Caco-2 (cell line): Measurements from ENCODE around the gene KDM4F. TPM values are rescaled to one million over a fixed set of nuclear protein-coding genes. Genes with fewer than 3 reads are reported as not detected.

ENCODE experiments used
- BruUV-seq: library from RNA; stranded (reverse); fragments of 400-500 nt; replicated peaks from 2 replicates; lab custom pipeline; 2021; lab: Mats Ljungman, UMichigan
- CTCF ChIA-PET: fragments of 300-600 bp; sonication (Branson Sonifier 250); formaldehyde crosslinking; loops from one replicate; lab custom pipeline; 2022; ENCODE audit warnings: antibody characterized with exemption; lab: Charles Lee
- POLR2A ChIA-PET: fragments of 300-600 bp; sonication (Branson Sonifier 250); formaldehyde crosslinking; loops from one replicate; lab custom pipeline; 2022; ENCODE audit warnings: antibody characterized with exemption; lab: Charles Lee
- DNase-seq, 2 experiments: peaks; one replicate each; pipeline versions ENCODE4 v3.0.0 to v3.0.0-alpha.2; 2020 to 2022
- H3K27me3 ChIP-seq: replicated peaks from 2 replicates; pipeline ENCODE4 v1.6.0; 2011; ENCODE audit warnings: low read length; ENCODE audit not compliant: control insufficient read depth, insufficient read depth
- H3K36me3 ChIP-seq: 2 replicates; pipeline ENCODE4 v1.5.1; 2011; ENCODE audit warnings: low read length; ENCODE audit not compliant: control insufficient read depth, insufficient read depth
- H3K4me1 ChIP-seq: fragments of 250-450 bp; sonication (Bioruptor Pico); 2 replicates; pipeline ENCODE4 v1.5.1; 2020; ENCODE audit warnings: mild to moderate bottlenecking
- H3K4me3 ChIP-seq: 2 replicates; pipeline ENCODE4 v1.5.1; 2011; ENCODE audit warnings: low read depth, mild to moderate bottlenecking, control low read depth, low read length
- H3K9me3 ChIP-seq: fragments of 250-450 bp; sonication (Bioruptor Pico); 2 replicates; pipeline ENCODE4 v1.5.1; 2020; ENCODE audit warnings: mild to moderate bottlenecking, moderate library complexity
- H3K27ac Mint-ChIP-seq: one replicate; pipeline ENCODE4 v1.8.0; 2022; ENCODE audit warnings: mixed read lengths; ENCODE audit not compliant: unreplicated experiment
- H3K27me3 Mint-ChIP-seq: one replicate; pipeline ENCODE4 v1.8.0; 2022; ENCODE audit warnings: mixed read lengths; ENCODE audit not compliant: insufficient read depth, unreplicated experiment
- H3K36me3 Mint-ChIP-seq: one replicate; pipeline ENCODE4 v1.8.0; 2022; ENCODE audit warnings: mild to moderate bottlenecking, mixed read lengths; ENCODE audit not compliant: insufficient read depth, unreplicated experiment
- H3K4me1 Mint-ChIP-seq: one replicate; pipeline ENCODE4 v1.8.0; 2022; ENCODE audit warnings: low read depth, mixed read lengths; ENCODE audit not compliant: unreplicated experiment
- H3K4me3 Mint-ChIP-seq: one replicate; pipeline ENCODE4 v1.8.0; 2022; ENCODE audit warnings: mild to moderate bottlenecking, moderate library complexity, mixed read lengths; ENCODE audit not compliant: unreplicated experiment
- H3K9me3 Mint-ChIP-seq: one replicate; pipeline ENCODE4 v1.8.0; 2022; ENCODE audit warnings: mixed read lengths; ENCODE audit not compliant: unreplicated experiment
- intact Hi-C: fragments of 100-400 bp; cut with micrococcal nuclease; formaldehyde crosslinking; loops from one replicate; pipeline ENCODE4 v1.10.0; 2022; ENCODE audit not compliant: unreplicated experiment
- total RNA-seq: library from RNA; stranded (reverse); gene quantifications from 2 replicates; pipeline ENCODE4 v1.2.3, GENCODE V29; 2022
- TF ChIP-seq, protein P1 (sequence below), 2 experiments: fragments of 200-600 bp in 1 of 2; IDR thresholded peaks; 1 replicate in 1 of 2; 2 replicates in 1 of 2; pipeline versions ENCODE4 v1.5.1 to v1.8.0; 2011 to 2022; ENCODE audit warnings: antibody characterized with exemption in 1 of 2, control low read depth in 1 of 2, inconsistent platforms in 1 of 2, low read depth in 1 of 2, low read length in 1 of 2, mild to moderate bottlenecking in 1 of 2, moderate library complexity in 1 of 2; ENCODE audit not compliant: insufficient read depth in 1 of 2, severe bottlenecking in 1 of 2, unreplicated experiment in 1 of 2

KDM4F gene
- total RNA-seq, 1 experiment from 2014 or later = not detected

DNA sequence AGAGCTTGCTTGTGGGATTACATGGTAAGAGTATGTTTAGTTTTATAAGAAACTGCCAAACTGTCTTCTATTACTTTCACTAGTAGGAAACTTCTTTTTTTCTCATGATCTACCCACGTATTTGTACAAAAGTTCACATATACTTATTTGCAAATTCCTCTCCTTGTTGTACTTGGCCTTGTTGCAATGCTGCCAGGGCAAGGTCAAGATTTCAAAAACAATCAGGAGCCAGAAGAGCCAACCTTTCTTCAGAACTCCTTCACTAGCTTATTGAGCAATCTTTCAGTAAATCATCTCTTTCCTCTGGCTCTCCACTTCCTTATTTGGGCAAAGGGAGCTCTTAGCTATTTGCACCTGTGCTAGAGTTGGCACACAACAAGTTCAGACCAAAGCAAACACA is 27.2 kb downstream of the KDM4F start:
- TF ChIP-seq, protein P1, sequence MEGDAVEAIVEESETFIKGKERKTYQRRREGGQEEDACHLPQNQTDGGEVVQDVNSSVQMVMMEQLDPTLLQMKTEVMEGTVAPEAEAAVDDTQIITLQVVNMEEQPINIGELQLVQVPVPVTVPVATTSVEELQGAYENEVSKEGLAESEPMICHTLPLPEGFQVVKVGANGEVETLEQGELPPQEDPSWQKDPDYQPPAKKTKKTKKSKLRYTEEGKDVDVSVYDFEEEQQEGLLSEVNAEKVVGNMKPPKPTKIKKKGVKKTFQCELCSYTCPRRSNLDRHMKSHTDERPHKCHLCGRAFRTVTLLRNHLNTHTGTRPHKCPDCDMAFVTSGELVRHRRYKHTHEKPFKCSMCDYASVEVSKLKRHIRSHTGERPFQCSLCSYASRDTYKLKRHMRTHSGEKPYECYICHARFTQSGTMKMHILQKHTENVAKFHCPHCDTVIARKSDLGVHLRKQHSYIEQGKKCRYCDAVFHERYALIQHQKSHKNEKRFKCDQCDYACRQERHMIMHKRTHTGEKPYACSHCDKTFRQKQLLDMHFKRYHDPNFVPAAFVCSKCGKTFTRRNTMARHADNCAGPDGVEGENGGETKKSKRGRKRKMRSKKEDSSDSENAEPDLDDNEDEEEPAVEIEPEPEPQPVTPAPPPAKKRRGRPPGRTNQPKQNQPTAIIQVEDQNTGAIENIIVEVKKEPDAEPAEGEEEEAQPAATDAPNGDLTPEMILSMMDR (IDR thresholded peaks at IDR 0.05; ENCODE audit: insufficient read depth in 1 of 2, low read depth in 1 of 2, low read length in 1 of 2, severe bottlenecking in 1 of 2, unreplicated experiment in 1 of 2) = no peak
- Histone ChIP-seq H3K9me3 (no peaks in the 10 kb centered on the region), H3K4me3 (no peak overlapping the region), H3K27me3 (no peaks in the 10 kb centered on the region), H3K36me3 (no peaks in the 10 kb centered on the region), H3K4me1 (peaks cover 16% of the 10 kb centered on the region)
- intact Hi-C loops = no loop called here
- ChIA-PET POLR2A (interaction anchor here (1.1 to 1.3 kb wide), 3 partner anchors 9 to 17 kb away, joined by 3 to 5 read pairs (median 4); partner anchors contain the start of gene SRSF8), CTCF (interaction anchor here (0.6 to 1.4 kb wide), 5 partner anchors 8 to 135 kb away, joined by 3 to 10 read pairs (median 3); partner anchors contain the start of gene ENDOD1)
- peaks cover 8% of the 10 kb centered on the region for H3K4me1 Mint-ChIP-seq
- no peaks in the 10 kb centered on the region for H3K9me3 Mint-ChIP-seq
- H3K27ac Mint-ChIP-seq = no peak overlapping the region
- DNase-seq = peak in 1 of 2 experiments; percentile 41
- H3K27me3 Mint-ChIP-seq = no peaks in the 10 kb centered on the region
- H3K4me3 Mint-ChIP-seq = no peak overlapping the region
- BruUV-seq = no TSS peak
- H3K36me3 Mint-ChIP-seq = no peaks in the 10 kb centered on the region

DNA sequence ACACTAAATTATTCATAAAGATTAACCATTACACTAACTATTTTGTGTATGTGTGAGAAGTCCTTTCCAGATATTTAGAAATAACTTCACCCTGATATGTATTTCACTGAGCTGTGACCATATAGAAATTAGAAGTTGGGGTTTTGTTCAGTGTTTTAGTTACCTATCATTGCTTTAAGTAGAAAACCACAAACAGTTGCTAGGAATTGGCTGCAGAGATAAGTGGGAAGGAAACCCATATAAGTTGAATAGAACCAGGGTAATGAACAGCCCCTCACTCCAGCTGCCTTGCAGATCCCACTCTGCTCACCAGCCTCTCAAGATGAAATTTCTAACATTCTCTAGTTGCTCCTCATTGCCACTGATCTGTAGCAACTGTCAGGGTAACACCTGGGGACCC is 27.8 kb downstream of the KDM4F start:
- Histone ChIP-seq H3K4me1 (peaks cover 20% of the 10 kb centered on the region), H3K9me3 (no peaks in the 10 kb centered on the region), H3K36me3 (no peaks in the 10 kb centered on the region), H3K27me3 (no peaks in the 10 kb centered on the region), H3K4me3 (no peak overlapping the region)
- ChIA-PET CTCF (interaction anchor here (0.9 to 1.4 kb wide), 4 partner anchors 9 to 75 kb away, joined by 3 to 10 read pairs (median 4); partner anchors contain the start of gene ENDOD1), POLR2A (interaction anchor here (1.1 to 1.3 kb wide), 3 partner anchors 10 to 16 kb away, joined by 3 to 5 read pairs (median 4); partner anchors contain the start of gene SRSF8)
- no peak for DNase-seq
- Mint-ChIP-seq H3K36me3 (no peaks in the 10 kb centered on the region), H3K27me3 (no peaks in the 10 kb centered on the region), H3K9me3 (no peaks in the 10 kb centered on the region), H3K4me3 (no peak overlapping the region), H3K27ac (no peak overlapping the region), H3K4me1 (peaks cover 8% of the 10 kb centered on the region)
- TF ChIP-seq, protein P1 (IDR thresholded peaks at IDR 0.05; ENCODE audit: insufficient read depth in 1 of 2, low read depth in 1 of 2, low read length in 1 of 2, severe bottlenecking in 1 of 2, unreplicated experiment in 1 of 2) = no peak
- BruUV-seq = no TSS peak
- intact Hi-C loops = no loop called here

DNA sequence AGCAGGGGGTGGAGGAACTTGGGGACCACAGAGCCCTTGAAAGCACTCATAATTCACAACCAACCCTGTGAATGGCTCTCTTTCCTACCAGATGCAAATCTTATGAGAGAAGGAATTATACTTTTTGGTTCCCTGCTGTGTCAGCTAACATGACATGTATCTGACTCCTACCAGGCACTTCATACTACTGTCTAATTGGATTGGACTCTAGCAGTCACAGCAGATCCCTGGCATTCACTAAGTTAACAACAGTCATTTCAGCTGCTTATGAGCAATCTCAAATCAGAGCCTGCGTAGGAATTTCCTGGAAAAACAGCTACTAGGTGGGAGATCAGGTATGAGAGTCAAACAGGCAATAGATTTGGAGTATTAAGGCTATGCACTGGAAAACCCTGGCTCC is 29.3 kb downstream of the KDM4F start:
- no peaks in the 10 kb centered on the region for H3K36me3 ChIP-seq
- Mint-ChIP-seq H3K9me3 (no peaks in the 10 kb centered on the region), H3K4me3 (no peak overlapping the region), H3K4me1 (peaks cover 8% of the 10 kb centered on the region), H3K27me3 (no peaks in the 10 kb centered on the region), H3K36me3 (no peaks in the 10 kb centered on the region), H3K27ac (no peak overlapping the region)
- H3K4me3 ChIP-seq = no peak overlapping the region
- no peaks in the 10 kb centered on the region for H3K9me3 ChIP-seq
- ChIA-PET POLR2A (interaction anchor here (1.0 kb wide), 1 partner anchor 11 kb away, joined by 3 read pairs; the partner anchor contains the start of gene SRSF8), CTCF (interaction anchor here (0.9 kb wide), 1 partner anchor 11 kb away, joined by 3 read pairs; no protein-coding TSS in a partner anchor)
- DNase-seq = no peak
- TF ChIP-seq, protein P1 (IDR thresholded peaks at IDR 0.05; ENCODE audit: insufficient read depth in 1 of 2, low read depth in 1 of 2, low read length in 1 of 2, severe bottlenecking in 1 of 2, unreplicated experiment in 1 of 2) = no peak
- H3K4me1 ChIP-seq = peaks cover 20% of the 10 kb centered on the region
- BruUV-seq = no TSS peak
- H3K27me3 ChIP-seq = no peaks in the 10 kb centered on the region
- intact Hi-C loops = no loop called here
